GM12864 (cell line): ENCODE measurements around the gene RPL10.

Experiments
- DNase-seq: peaks from one replicate; pipeline ENCODE4 v3.0.0-alpha.2; 2011; ENCODE audit warnings: low read depth
- H3K4me3 ChIP-seq: 2 replicates; pipeline ENCODE4 v1.5.1; 2011; ENCODE audit warnings: mild to moderate bottlenecking, low read depth, low read length, control low read depth
- CTCF ChIP-seq: IDR thresholded peaks from 2 replicates; pipeline ENCODE4 v1.5.1; 2011; ENCODE audit warnings: low read depth, mild to moderate bottlenecking, moderate library complexity, low read length, control low read depth, inconsistent platforms; ENCODE audit errors: missing control alignments

The RPL10 gene

GRCh38 chrX:154401045-154401799, 3.0 kb downstream of the RPL10 start:
- DNase-seq, result no peak
- no peak for TF ChIP-seq CTCF
- H3K4me3 ChIP-seq, result no peak overlapping the region

- TF ChIP-seq CTCF, result no peak
- no peak for DNase-seq
- no peak overlapping the region for H3K4me3 ChIP-seq
Measured at GRCh38 chrX:154401918-154402621, 3.9 kb downstream of the RPL10 start.

GRCh38 chrX:154402622-154403127, 4.5 kb downstream of the RPL10 start:
- DNase-seq, result no peak
- TF ChIP-seq CTCF, result no peak
- H3K4me3 ChIP-seq, result no peak overlapping the region

- no peak overlapping the region for H3K4me3 ChIP-seq
- no peak for TF ChIP-seq CTCF
- no peak for DNase-seq
Measured at GRCh38 chrX:154403192-154403591, 5.0 kb downstream of the RPL10 start.

- no peak for TF ChIP-seq CTCF
- no peak for DNase-seq
- no peak overlapping the region for H3K4me3 ChIP-seq
Measured at GRCh38 chrX:154403858-154404257, 5.7 kb downstream of the RPL10 start.

- DNase-seq, result no peak
- no peak for TF ChIP-seq CTCF
- no peak overlapping the region for H3K4me3 ChIP-seq
Measured at GRCh38 chrX:154404625-154405192, 6.5 kb downstream of the RPL10 start.
